CD4-positive, CD25-positive, alpha-beta regulatory T cell (primary cell): ENCODE measurements around the gene DLG2. TPM values are rescaled to one million over a fixed set of nuclear protein-coding genes. Genes with fewer than 3 reads are reported as not detected.

ENCODE experiments used
- ATAC-seq, 2 donors: fragments of 150-1000 bp; cut with Tn5 transposase; one replicate each; pipeline ENCODE4 v1.10.0; 2021; ENCODE audit warnings: low read depth in 2 of 2, moderate number of reproducible peaks in 2 of 2, moderate library complexity in 1 of 2
- DNase-seq, 3 donors: peaks; one replicate each; pipeline versions ENCODE4 v3.0.0 to v3.0.0-alpha.2; 2012 to 2022; ENCODE audit warnings: mixed read lengths in 1 of 3
- H3K27ac ChIP-seq: one replicate; pipeline ENCODE4 v1.7.0; 2013; ENCODE audit warnings: mild to moderate bottlenecking, low read length; ENCODE audit not compliant: insufficient read depth, poor library complexity, severe bottlenecking
- H3K27me3 ChIP-seq: one replicate; pipeline ENCODE4 v1.7.0; 2013; ENCODE audit warnings: low read length; ENCODE audit not compliant: control insufficient read depth, insufficient read depth
- H3K36me3 ChIP-seq: one replicate; pipeline ENCODE4 v1.7.0; 2013; ENCODE audit warnings: mild to moderate bottlenecking, low read length, moderate library complexity; ENCODE audit not compliant: control insufficient read depth, insufficient read depth
- H3K4me1 ChIP-seq: 2 replicates; pipeline ENCODE4 v1.7.0; 2013; ENCODE audit warnings: mild to moderate bottlenecking, low read length; ENCODE audit not compliant: insufficient read depth, control insufficient read depth, poor library complexity, severe bottlenecking
- H3K4me3 ChIP-seq: one replicate; pipeline ENCODE4 v1.7.0; 2013; ENCODE audit warnings: low read depth, mild to moderate bottlenecking, low read length, moderate library complexity
- H3K9me3 ChIP-seq, 2 experiments: 1 replicate in 1 of 2; 2 replicates in 1 of 2; pipeline ENCODE4 v1.7.0; 2013; ENCODE audit warnings: low read length in 2 of 2, mild to moderate bottlenecking in 1 of 2, moderate library complexity in 1 of 2; ENCODE audit not compliant: control insufficient read depth in 2 of 2
- H3K27ac Mint-ChIP-seq, 3 donors: one replicate each; pipeline ENCODE4 v1.8.0; 2020 to 2022; ENCODE audit warnings: mild to moderate bottlenecking in 3 of 3, mixed read lengths in 3 of 3, moderate library complexity in 2 of 3
- H3K27me3 Mint-ChIP-seq: one replicate; pipeline ENCODE4 v1.8.0; 2022; ENCODE audit warnings: mild to moderate bottlenecking, mixed read lengths
- H3K36me3 Mint-ChIP-seq: one replicate; pipeline ENCODE4 v1.8.0; 2020; ENCODE audit warnings: mixed read lengths
- H3K4me1 Mint-ChIP-seq, 4 donors: one replicate each; pipeline ENCODE4 v1.8.0; 2020 to 2022; ENCODE audit warnings: mixed read lengths in 4 of 4, mild to moderate bottlenecking in 1 of 4
- H3K4me3 Mint-ChIP-seq, 4 donors: one replicate each; pipeline ENCODE4 v1.8.0; 2020 to 2022; ENCODE audit warnings: mild to moderate bottlenecking in 4 of 4, mixed read lengths in 4 of 4, moderate library complexity in 3 of 4
- H3K9me3 Mint-ChIP-seq, 7 donors: one replicate each; pipeline ENCODE4 v1.8.0; 2020 to 2022; ENCODE audit warnings: mixed read lengths in 7 of 7, mild to moderate bottlenecking in 3 of 7, moderate library complexity in 2 of 7
- polyA plus RNA-seq, 4 donors: library from polyadenylated mRNA; unstranded; fragments of 300-500 nt; fragmentation: Illumina TruSeq; gene quantifications; one replicate each; pipeline ENCODE4 v1.2.3, GENCODE V29; 2021
- total RNA-seq: library from RNA; stranded (reverse); gene quantifications from one replicate; pipeline ENCODE4 v1.2.3, GENCODE V29; 2022

Gene DLG2
- total and polyA plus RNA-seq, 5 donors from 2014 or later, result 0.26 to 2.0 (median 0.94) TPM

- no peak overlapping the region for H3K4me3 ChIP-seq
- Mint-ChIP-seq H3K36me3 (no peaks in the 10 kb centered on the region), H3K27ac (no peak overlapping the region), H3K4me3 (no peak overlapping the region), H3K9me3 (peaks cover 0 to 17% (median 2%) of the 10 kb centered on the region in 7 donors), H3K4me1 (no peaks in the 10 kb centered on the region), H3K27me3 (no peaks in the 10 kb centered on the region)
- DNase-seq, result no peak
- H3K4me1 ChIP-seq, result no peaks in the 10 kb centered on the region
- no peaks in the 10 kb centered on the region for H3K27me3 ChIP-seq
- H3K36me3 ChIP-seq, result no peaks in the 10 kb centered on the region
- ATAC-seq, result no peak
- no peak overlapping the region for H3K27ac ChIP-seq
- H3K9me3 ChIP-seq, result no peaks in the 10 kb centered on the region
Observed at GRCh38 chr11:83957038-83957900, 1669.9 kb downstream of the DLG2 start.

GRCh38 chr11:83956119-83956697, 1670.9 kb downstream of the DLG2 start:
- H3K9me3 ChIP-seq, result no peaks in the 10 kb centered on the region
- no peak for DNase-seq
- H3K27me3 ChIP-seq, result no peaks in the 10 kb centered on the region
- H3K4me1 ChIP-seq, result no peaks in the 10 kb centered on the region
- Mint-ChIP-seq H3K36me3 (no peaks in the 10 kb centered on the region), H3K9me3 (peaks cover 0 to 17% (median 0%) of the 10 kb centered on the region in 7 donors), H3K27me3 (no peaks in the 10 kb centered on the region), H3K27ac (no peak overlapping the region), H3K4me3 (no peak overlapping the region), H3K4me1 (no peaks in the 10 kb centered on the region)
- ATAC-seq, result no peak
- H3K4me3 ChIP-seq, result no peak overlapping the region
- H3K27ac ChIP-seq, result no peak overlapping the region
- no peaks in the 10 kb centered on the region for H3K36me3 ChIP-seq

DNA sequence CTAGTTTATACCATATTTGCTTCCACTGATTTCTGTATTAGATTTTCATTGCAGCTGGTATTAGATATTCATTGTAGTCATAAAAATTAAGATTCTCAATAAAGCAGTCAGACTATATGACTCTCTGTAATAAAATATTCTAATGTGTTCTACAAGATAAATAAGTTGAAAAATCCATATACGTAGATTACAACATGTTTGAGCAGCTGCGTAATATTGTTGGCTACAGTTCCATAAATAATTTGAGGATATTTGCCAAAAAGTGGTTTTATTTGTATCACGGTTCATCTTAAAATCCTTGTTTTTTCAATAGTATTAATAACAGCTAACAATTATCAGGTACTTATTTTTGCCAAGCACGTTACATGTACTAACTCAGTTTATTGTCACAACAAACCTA, 1672.4 kb downstream of the DLG2 start:
- Histone ChIP-seq H3K9me3 (no peaks in the 10 kb centered on the region), H3K27ac (no peak overlapping the region), H3K4me3 (no peak overlapping the region), H3K27me3 (no peaks in the 10 kb centered on the region), H3K36me3 (no peaks in the 10 kb centered on the region), H3K4me1 (no peaks in the 10 kb centered on the region)
- no peak for DNase-seq
- no peaks in the 10 kb centered on the region for H3K36me3 Mint-ChIP-seq
- H3K27ac Mint-ChIP-seq, result no peak overlapping the region
- no peaks in the 10 kb centered on the region for H3K27me3 Mint-ChIP-seq
- H3K4me1 Mint-ChIP-seq, result no peaks in the 10 kb centered on the region
- no peak overlapping the region for H3K4me3 Mint-ChIP-seq
- H3K9me3 Mint-ChIP-seq, result peaks cover 0 to 17% (median 2%) of the 10 kb centered on the region in 7 donors
- ATAC-seq, result no peak

GRCh38 chr11:83951521-83951920, 1675.6 kb downstream of the DLG2 start:
- Histone ChIP-seq H3K4me1 (no peaks in the 10 kb centered on the region), H3K36me3 (no peaks in the 10 kb centered on the region), H3K27ac (no peak overlapping the region), H3K4me3 (no peak overlapping the region), H3K27me3 (no peaks in the 10 kb centered on the region), H3K9me3 (no peaks in the 10 kb centered on the region)
- no peaks in the 10 kb centered on the region for H3K27me3 Mint-ChIP-seq
- peaks cover 0 to 4% (median 1%) of the 10 kb centered on the region in 7 donors for H3K9me3 Mint-ChIP-seq
- H3K36me3 Mint-ChIP-seq, result no peaks in the 10 kb centered on the region
- no peaks in the 10 kb centered on the region for H3K4me1 Mint-ChIP-seq
- ATAC-seq (no peak), DNase-seq (no peak)
- peak overlapping the region in 1 of 3 donors; percentile 18 for H3K27ac Mint-ChIP-seq
- H3K4me3 Mint-ChIP-seq, result no peak overlapping the region

DNA sequence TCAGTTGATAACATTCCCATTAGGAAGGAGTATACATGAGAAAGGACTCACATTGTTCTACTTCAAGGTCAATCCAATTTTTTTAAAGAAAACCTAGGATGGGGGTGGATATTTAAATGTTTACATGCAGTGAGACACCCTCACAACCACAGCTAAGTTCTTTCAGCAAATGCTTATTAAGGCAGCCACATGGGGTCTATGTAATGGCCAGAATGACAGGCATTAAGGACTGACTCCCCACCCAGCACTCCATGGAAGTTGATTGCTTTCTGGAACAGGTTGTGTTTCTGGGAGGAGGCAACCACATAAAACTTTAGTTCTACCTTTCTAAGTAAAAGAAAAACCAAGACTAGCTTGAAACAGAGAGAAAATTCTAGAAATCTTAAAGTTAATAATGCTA, 1678.9 kb downstream of the DLG2 start:
- Mint-ChIP-seq H3K9me3 (peaks cover 0 to 13% (median 4%) of the 10 kb centered on the region in 7 donors), H3K36me3 (no peaks in the 10 kb centered on the region), H3K4me3 (no peak overlapping the region), H3K27me3 (no peaks in the 10 kb centered on the region), H3K27ac (no peak overlapping the region), H3K4me1 (no peaks in the 10 kb centered on the region)
- no peaks in the 10 kb centered on the region for H3K36me3 ChIP-seq
- no peaks in the 10 kb centered on the region for H3K4me1 ChIP-seq
- H3K9me3 ChIP-seq, result no peaks in the 10 kb centered on the region
- no peak overlapping the region for H3K4me3 ChIP-seq
- no peak overlapping the region for H3K27ac ChIP-seq
- ATAC-seq (no peak), DNase-seq (no peak)
- no peaks in the 10 kb centered on the region for H3K27me3 ChIP-seq

GRCh38 chr11:83945976-83946375, 1681.2 kb downstream of the DLG2 start:
- H3K4me1 ChIP-seq, result no peaks in the 10 kb centered on the region
- H3K4me3 ChIP-seq, result no peak overlapping the region
- H3K27me3 Mint-ChIP-seq, result no peaks in the 10 kb centered on the region
- no peaks in the 10 kb centered on the region for H3K9me3 ChIP-seq
- ATAC-seq (no peak), DNase-seq (no peak)
- no peaks in the 10 kb centered on the region for H3K36me3 Mint-ChIP-seq
- H3K4me3 Mint-ChIP-seq, result no peak overlapping the region
- H3K27ac Mint-ChIP-seq, result no peak overlapping the region
- H3K27me3 ChIP-seq, result no peaks in the 10 kb centered on the region
- no peak overlapping the region for H3K27ac ChIP-seq
- peaks cover 1 to 17% (median 3%) of the 10 kb centered on the region in 7 donors for H3K9me3 Mint-ChIP-seq
- H3K4me1 Mint-ChIP-seq, result no peaks in the 10 kb centered on the region
- H3K36me3 ChIP-seq, result no peaks in the 10 kb centered on the region

- Histone ChIP-seq H3K27ac (no peak overlapping the region), H3K27me3 (no peaks in the 10 kb centered on the region), H3K4me1 (no peaks in the 10 kb centered on the region), H3K36me3 (no peaks in the 10 kb centered on the region), H3K4me3 (no peak overlapping the region), H3K9me3 (no peaks in the 10 kb centered on the region)
- Mint-ChIP-seq H3K27ac (no peak overlapping the region), H3K36me3 (no peaks in the 10 kb centered on the region), H3K4me1 (no peaks in the 10 kb centered on the region), H3K4me3 (no peak overlapping the region), H3K9me3 (peaks cover 0 to 17% (median 3%) of the 10 kb centered on the region in 7 donors), H3K27me3 (no peaks in the 10 kb centered on the region)
- ATAC-seq (no peak), DNase-seq (no peak)
Observed at GRCh38 chr11:83941050-83941449, 1686.1 kb downstream of the DLG2 start.

DNA sequence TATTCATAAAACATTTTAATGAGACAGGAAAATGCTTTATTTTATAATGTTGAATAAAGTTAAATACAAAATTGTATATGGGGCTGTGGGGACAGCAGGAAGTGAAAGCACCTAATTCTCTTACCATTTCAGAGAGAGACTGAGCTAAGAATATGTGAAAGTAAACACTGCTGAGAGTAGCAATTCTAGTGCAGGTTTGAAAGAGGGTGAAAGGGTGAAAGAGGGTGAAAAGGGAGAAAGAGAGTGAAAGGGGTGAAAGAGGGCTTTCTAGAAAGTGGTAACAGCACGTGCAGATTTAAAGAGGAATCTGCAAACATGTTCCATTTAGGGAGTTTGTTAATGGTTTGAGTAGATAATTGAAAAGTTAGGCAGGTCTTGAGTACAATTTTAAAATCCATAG, 1689.0 kb downstream of the DLG2 start:
- H3K27ac ChIP-seq, result no peak overlapping the region
- Mint-ChIP-seq H3K27ac (no peak overlapping the region), H3K9me3 (peaks cover 0 to 5% (median 3%) of the 10 kb centered on the region in 7 donors), H3K4me1 (no peaks in the 10 kb centered on the region), H3K4me3 (no peak overlapping the region), H3K36me3 (no peaks in the 10 kb centered on the region), H3K27me3 (no peaks in the 10 kb centered on the region)
- ATAC-seq, result no peak
- H3K36me3 ChIP-seq, result no peaks in the 10 kb centered on the region
- no peaks in the 10 kb centered on the region for H3K27me3 ChIP-seq
- H3K9me3 ChIP-seq, result no peaks in the 10 kb centered on the region
- no peaks in the 10 kb centered on the region for H3K4me1 ChIP-seq
- no peak overlapping the region for H3K4me3 ChIP-seq
- DNase-seq, result no peak
